Measurements from ENCODE around the gene MAP3K20. TPM values are rescaled to one million over a fixed set of nuclear protein-coding genes. Genes with fewer than 3 reads are reported as not detected.

MAP3K20 gene
- total and polyA plus RNA-seq, 7 experiments from 2014 or later = 0.18 to 17.0 (median 1.5) TPM; not detected in 1

- no peak overlapping the region for H3K27ac Mint-ChIP-seq
- peaks cover 3 to 4% (median 3%) of the 10 kb centered on the region in 7 donors for H3K4me1 Mint-ChIP-seq
- H3K4me3 ChIP-seq (ENCODE audit: low read length) = no peak overlapping the region
- H3K27ac ChIP-seq (ENCODE audit: low read depth, low read length) = no peak overlapping the region
- intact Hi-C loops (cut with micrococcal nuclease) = no loop called here
- H3K4me1 ChIP-seq (ENCODE audit: control insufficient read depth in 2 of 2, insufficient read depth in 2 of 2, low read length in 2 of 2) = no peaks in the 10 kb centered on the region
- peaks cover 0 to 2% (median 0%) of the 10 kb centered on the region in 11 donors for H3K9me3 Mint-ChIP-seq
- no peak overlapping the region for H3K4me3 Mint-ChIP-seq
- DNase-seq (no peak), ATAC-seq (no peak)
- no peaks in the 10 kb centered on the region for H3K9me3 ChIP-seq (ENCODE audit: control insufficient read depth in 2 of 3, low read length in 3 of 3)
- ChIA-PET POLR2A (no interaction called here), CTCF (no interaction called here)
- peaks cover 4 to 10% (median 7%) of the 10 kb centered on the region in 5 donors for H3K27me3 Mint-ChIP-seq
- no peaks in the 10 kb centered on the region for H3K27me3 ChIP-seq (ENCODE audit: control insufficient read depth in 2 of 2, insufficient read depth in 2 of 2, low read length in 2 of 2)
- peaks cover 0 to 8% (median 0%) of the 10 kb centered on the region in 5 donors for H3K36me3 Mint-ChIP-seq
- H3K36me3 ChIP-seq (ENCODE audit: control insufficient read depth in 2 of 3, insufficient read depth in 3 of 3, low read length in 3 of 3) = no peaks in the 10 kb centered on the region
Observed at GRCh38 chr2:173223871-173224270, 148.2 kb downstream of the MAP3K20 start.

- ChIA-PET CTCF (no interaction called here), POLR2A (no interaction called here)
- Histone ChIP-seq H3K27me3 (ENCODE audit: control insufficient read depth in 2 of 2, insufficient read depth in 2 of 2, low read length in 2 of 2) (no peaks in the 10 kb centered on the region), H3K4me1 (ENCODE audit: control insufficient read depth in 2 of 2, insufficient read depth in 2 of 2, low read length in 2 of 2) (no peaks in the 10 kb centered on the region), H3K27ac (ENCODE audit: low read depth, low read length) (no peak overlapping the region), H3K9me3 (ENCODE audit: control insufficient read depth in 2 of 3, low read length in 3 of 3) (no peaks in the 10 kb centered on the region), H3K4me3 (ENCODE audit: low read length) (no peak overlapping the region), H3K36me3 (ENCODE audit: control insufficient read depth in 2 of 3, insufficient read depth in 3 of 3, low read length in 3 of 3) (no peaks in the 10 kb centered on the region)
- Mint-ChIP-seq H3K27me3 (peaks cover 4 to 10% (median 7%) of the 10 kb centered on the region in 5 donors), H3K9me3 (no peaks in the 10 kb centered on the region), H3K36me3 (peaks cover 0 to 6% (median 0%) of the 10 kb centered on the region in 5 donors), H3K4me3 (no peak overlapping the region), H3K27ac (no peak overlapping the region), H3K4me1 (peaks cover 0 to 13% (median 9%) of the 10 kb centered on the region in 7 donors)
- no peak for DNase-seq
- no peak for ATAC-seq
- intact Hi-C loops (cut with micrococcal nuclease) = no loop called here
Observed at GRCh38 chr2:173226899-173227698, 151.5 kb downstream of the MAP3K20 start.

GRCh38 chr2:173229086-173229485 lies 153.4 kb downstream of the MAP3K20 start:
- CTCF ChIA-PET = interaction anchor here (0.6 kb wide), 1 partner anchor 1690 kb away, joined by 3 read pairs; no protein-coding TSS in a partner anchor
- Histone ChIP-seq H3K4me1 (ENCODE audit: control insufficient read depth in 2 of 2, insufficient read depth in 2 of 2, low read length in 2 of 2) (no peaks in the 10 kb centered on the region), H3K9me3 (ENCODE audit: control insufficient read depth in 2 of 3, low read length in 3 of 3) (no peaks in the 10 kb centered on the region), H3K36me3 (ENCODE audit: control insufficient read depth in 2 of 3, insufficient read depth in 3 of 3, low read length in 3 of 3) (no peaks in the 10 kb centered on the region), H3K27me3 (ENCODE audit: control insufficient read depth in 2 of 2, insufficient read depth in 2 of 2, low read length in 2 of 2) (no peaks in the 10 kb centered on the region), H3K4me3 (ENCODE audit: low read length) (no peak overlapping the region), H3K27ac (ENCODE audit: low read depth, low read length) (no peak overlapping the region)
- no peak overlapping the region for H3K4me3 Mint-ChIP-seq
- peaks cover 0 to 13% (median 9%) of the 10 kb centered on the region in 7 donors for H3K4me1 Mint-ChIP-seq
- no peak for ATAC-seq
- no peak for DNase-seq
- H3K27ac Mint-ChIP-seq = no peak overlapping the region
- intact Hi-C loops (cut with micrococcal nuclease) = no loop called here
- H3K27me3 Mint-ChIP-seq = peaks cover 4 to 13% (median 7%) of the 10 kb centered on the region in 5 donors
- no peaks in the 10 kb centered on the region for H3K9me3 Mint-ChIP-seq
- POLR2A ChIA-PET = interaction anchor here (0.6 kb wide), 1 partner anchor 46 kb away, joined by 7 read pairs; no protein-coding TSS in a partner anchor
- peaks cover 0 to 10% (median 0%) of the 10 kb centered on the region in 5 donors for H3K36me3 Mint-ChIP-seq

GRCh38 chr2:173230181-173230580 lies 154.5 kb downstream of the MAP3K20 start:
- ChIA-PET CTCF (no interaction called here), POLR2A (no interaction called here)
- Histone ChIP-seq H3K4me3 (ENCODE audit: low read length) (no peak overlapping the region), H3K9me3 (ENCODE audit: control insufficient read depth in 2 of 3, low read length in 3 of 3) (no peaks in the 10 kb centered on the region), H3K36me3 (ENCODE audit: control insufficient read depth in 2 of 3, insufficient read depth in 3 of 3, low read length in 3 of 3) (no peaks in the 10 kb centered on the region), H3K27me3 (ENCODE audit: control insufficient read depth in 2 of 2, insufficient read depth in 2 of 2, low read length in 2 of 2) (no peaks in the 10 kb centered on the region), H3K27ac (ENCODE audit: low read depth, low read length) (no peak overlapping the region), H3K4me1 (ENCODE audit: control insufficient read depth in 2 of 2, insufficient read depth in 2 of 2, low read length in 2 of 2) (no peaks in the 10 kb centered on the region)
- H3K4me3 Mint-ChIP-seq = no peak overlapping the region
- no peak for ATAC-seq
- peaks cover 4 to 23% (median 11%) of the 10 kb centered on the region in 5 donors for H3K27me3 Mint-ChIP-seq
- no peaks in the 10 kb centered on the region for H3K9me3 Mint-ChIP-seq
- peaks cover 0 to 13% (median 9%) of the 10 kb centered on the region in 7 donors for H3K4me1 Mint-ChIP-seq
- H3K27ac Mint-ChIP-seq = no peak overlapping the region
- H3K36me3 Mint-ChIP-seq = peaks cover 0 to 10% (median 0%) of the 10 kb centered on the region in 5 donors
- intact Hi-C loops (cut with micrococcal nuclease) = no loop called here
- no peak for DNase-seq

GRCh38 chr2:173231042-173231441 lies 155.4 kb downstream of the MAP3K20 start:
- Histone ChIP-seq H3K4me3 (ENCODE audit: low read length) (no peak overlapping the region), H3K4me1 (ENCODE audit: control insufficient read depth in 2 of 2, insufficient read depth in 2 of 2, low read length in 2 of 2) (no peaks in the 10 kb centered on the region), H3K27me3 (ENCODE audit: control insufficient read depth in 2 of 2, insufficient read depth in 2 of 2, low read length in 2 of 2) (no peaks in the 10 kb centered on the region), H3K27ac (ENCODE audit: low read depth, low read length) (no peak overlapping the region), H3K36me3 (ENCODE audit: control insufficient read depth in 2 of 3, insufficient read depth in 3 of 3, low read length in 3 of 3) (no peaks in the 10 kb centered on the region), H3K9me3 (ENCODE audit: control insufficient read depth in 2 of 3, low read length in 3 of 3) (no peaks in the 10 kb centered on the region)
- ChIA-PET POLR2A (no interaction called here), CTCF (no interaction called here)
- DNase-seq = peak in 1 of 9 donors; percentile 9
- Mint-ChIP-seq H3K9me3 (no peaks in the 10 kb centered on the region), H3K4me3 (peak overlapping the region in 2 of 10 donors; percentile 12 to 49), H3K27ac (peak overlapping the region in 1 of 9 donors; percentile 44), H3K36me3 (peaks cover 0 to 10% (median 0%) of the 10 kb centered on the region in 5 donors), H3K27me3 (peaks cover 4 to 27% (median 11%) of the 10 kb centered on the region in 5 donors), H3K4me1 (peaks cover 0 to 13% (median 9%) of the 10 kb centered on the region in 7 donors)
- intact Hi-C loops (cut with micrococcal nuclease) = no loop called here
- ATAC-seq = no peak

- H3K27ac Mint-ChIP-seq = no peak overlapping the region
- peaks cover 4 to 27% (median 11%) of the 10 kb centered on the region in 5 donors for H3K27me3 Mint-ChIP-seq
- H3K9me3 Mint-ChIP-seq = no peaks in the 10 kb centered on the region
- POLR2A ChIA-PET = no interaction called here
- intact Hi-C loops (cut with micrococcal nuclease) = no loop called here
- Histone ChIP-seq H3K9me3 (ENCODE audit: control insufficient read depth in 2 of 3, low read length in 3 of 3) (no peaks in the 10 kb centered on the region), H3K4me3 (ENCODE audit: low read length) (no peak overlapping the region), H3K4me1 (ENCODE audit: control insufficient read depth in 2 of 2, insufficient read depth in 2 of 2, low read length in 2 of 2) (no peaks in the 10 kb centered on the region), H3K27me3 (ENCODE audit: control insufficient read depth in 2 of 2, insufficient read depth in 2 of 2, low read length in 2 of 2) (no peaks in the 10 kb centered on the region), H3K27ac (ENCODE audit: low read depth, low read length) (no peak overlapping the region), H3K36me3 (ENCODE audit: control insufficient read depth in 2 of 3, insufficient read depth in 3 of 3, low read length in 3 of 3) (no peaks in the 10 kb centered on the region)
- peaks cover 0 to 13% (median 9%) of the 10 kb centered on the region in 7 donors for H3K4me1 Mint-ChIP-seq
- H3K36me3 Mint-ChIP-seq = peaks cover 0 to 10% (median 0%) of the 10 kb centered on the region in 5 donors
- no peak overlapping the region for H3K4me3 Mint-ChIP-seq
- DNase-seq = no peak
- CTCF ChIA-PET = no interaction called here
- ATAC-seq = no peak
Observed at GRCh38 chr2:173231465-173231864, 155.8 kb downstream of the MAP3K20 start.
